ENCODE data around the gene SLC26A11.

DNA sequence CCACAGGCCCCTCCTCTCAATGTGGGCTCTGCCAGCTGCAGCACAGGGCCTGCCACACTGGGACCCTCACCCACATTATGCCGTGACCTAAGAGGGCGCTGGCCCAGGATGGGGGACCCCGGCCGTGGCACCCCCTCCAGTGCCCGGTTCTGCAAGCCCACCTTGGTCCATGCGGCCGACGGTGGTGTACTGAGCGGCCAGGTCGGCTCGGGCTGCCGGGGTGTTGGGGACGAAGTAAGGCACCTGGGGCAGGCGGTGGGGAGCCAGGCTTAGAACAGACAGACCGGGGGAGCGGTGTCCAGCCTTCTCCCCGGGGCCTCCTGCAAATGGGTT is 6.6 kb upstream of the SLC26A11 start:
- no peak for TF ChIP-seq CSDC2 (CRISPR knock-in tag; IDR thresholded peaks at IDR 0.05)
- no peak for TF ChIP-seq PATZ1 (CRISPR knock-in tag; IDR thresholded peaks at IDR 0.05; ENCODE audit: borderline replicate concordance)
- no peak for TF ChIP-seq RARB (CRISPR knock-in tag; IDR thresholded peaks at IDR 0.05)
- TF ChIP-seq CREB5 (CRISPR knock-in tag; IDR thresholded peaks at IDR 0.05; ENCODE audit: low read depth): no peak
- TF ChIP-seq TCF4 (CRISPR knock-in tag; IDR thresholded peaks at IDR 0.05; ENCODE audit: borderline replicate concordance): no peak
- no peak for TF ChIP-seq PPARA (CRISPR knock-in tag; IDR thresholded peaks at IDR 0.05; ENCODE audit: borderline replicate concordance)
- TF ChIP-seq CSRNP3 (CRISPR knock-in tag; IDR thresholded peaks at IDR 0.05): no peak
- no peak for TF ChIP-seq ZNF8 (CRISPR knock-in tag; IDR thresholded peaks at IDR 0.05)
